PC-9 (cell line): Measurements from ENCODE around the gene SLC1A4. TPM values are rescaled to one million over a fixed set of nuclear protein-coding genes. Genes with fewer than 3 reads are reported as not detected.
"Not testable (repeated sequence)": the region's sequence is repeated elsewhere in the genome, so short reads cannot be mapped to it uniquely, and the experiment has no call there.

Source experiments
- BruUV-seq: library from RNA; stranded (reverse); fragments of 400-500 nt; replicated peaks from 2 replicates; lab custom pipeline; 2021; lab: Mats Ljungman, UMichigan
- CTCF ChIA-PET: fragments of 300-600 bp; sonication (Branson Sonifier 250); formaldehyde crosslinking; loops from one replicate; lab custom pipeline; 2022; ENCODE audit warnings: antibody characterized with exemption; lab: Charles Lee
- POLR2A ChIA-PET: fragments of 300-600 bp; sonication (Branson Sonifier 250); formaldehyde crosslinking; loops from one replicate; lab custom pipeline; 2022; ENCODE audit warnings: antibody characterized with exemption; ENCODE audit not compliant: unreplicated experiment; lab: Charles Lee
- DNase-seq, 2 experiments: peaks; one replicate each; pipeline versions ENCODE4 v3.0.0 to v3.0.0-alpha.2; 2015 to 2022; ENCODE audit warnings: mixed read lengths in 1 of 2
- H2AFZ ChIP-seq: fragments of 200-600 bp; sonication (generic); 2 replicates; pipeline ENCODE4 v1.8.1; 2017; ENCODE audit warnings: antibody characterized with exemption
- H3F3A ChIP-seq: fragments of 200-600 bp; sonication (generic); 2 replicates; pipeline ENCODE4 v1.8.1; 2017; ENCODE audit warnings: antibody characterized with exemption, mild to moderate bottlenecking, low read depth; ENCODE audit not compliant: insufficient read depth
- H3K27ac ChIP-seq: fragments of 200-600 bp; sonication (generic); 2 replicates; pipeline ENCODE4 v1.6.1; 2016; ENCODE audit warnings: mixed run types
- H3K27me3 ChIP-seq: fragments of 200-600 bp; sonication (generic); 2 replicates; pipeline ENCODE4 v1.6.1; 2016; ENCODE audit warnings: low read depth, mixed run types; ENCODE audit not compliant: insufficient read depth
- H3K36me3 ChIP-seq: fragments of 200-600 bp; sonication (generic); 2 replicates; pipeline ENCODE4 v1.6.1; 2016; ENCODE audit warnings: low read depth, mixed run types
- H3K4me1 ChIP-seq: fragments of 200-600 bp; sonication (generic); replicated peaks from 2 replicates; pipeline ENCODE4 v1.6.1; 2016; ENCODE audit warnings: mixed run types; ENCODE audit not compliant: insufficient read depth
- H3K4me2 ChIP-seq: fragments of 200-600 bp; sonication (generic); 2 replicates; pipeline ENCODE4 v1.6.1; 2017; ENCODE audit warnings: mixed run types
- H3K4me3 ChIP-seq: fragments of 200-600 bp; sonication (generic); 2 replicates; pipeline ENCODE4 v1.6.1; 2016; ENCODE audit warnings: mixed run types
- H3K79me2 ChIP-seq: fragments of 200-600 bp; sonication (generic); 2 replicates; pipeline ENCODE4 v1.6.1; 2017; ENCODE audit warnings: low read depth, mixed run types
- H3K9me2 ChIP-seq: fragments of 200-600 bp; sonication (generic); 2 replicates; pipeline ENCODE4 v1.8.1; 2017; ENCODE audit warnings: mild to moderate bottlenecking; ENCODE audit not compliant: insufficient read depth
- H3K9me3 ChIP-seq: fragments of 200-600 bp; sonication (generic); 2 replicates; pipeline ENCODE4 v1.8.1; 2016; ENCODE audit warnings: low read depth; ENCODE audit not compliant: insufficient read depth
- H4K20me1 ChIP-seq: fragments of 200-600 bp; sonication (generic); 2 replicates; pipeline ENCODE4 v1.8.1; 2017; ENCODE audit not compliant: insufficient read depth
- CTCF ChIP-seq: fragments of 200-600 bp; sonication (generic); conservative IDR thresholded peaks from 2 replicates; pipeline ENCODE4 v1.6.1; 2017; ENCODE audit warnings: mixed run types, antibody characterized with exemption, mild to moderate bottlenecking, moderate library complexity
- EZH2 ChIP-seq: fragments of 200-600 bp; sonication (generic); IDR thresholded peaks from 2 replicates; pipeline ENCODE4 v1.8.0; 2017; ENCODE audit warnings: antibody characterized with exemption, low read depth
- intact Hi-C: fragments of 100-400 bp; cut with micrococcal nuclease; formaldehyde crosslinking; loops from one replicate; pipeline ENCODE4 v1.10.0; 2022; ENCODE audit not compliant: unreplicated experiment
- total RNA-seq: library from RNA; stranded (reverse); gene quantifications from 2 replicates; pipeline ENCODE4 v1.2.3, GENCODE V29; 2021

The SLC1A4 gene
- total RNA-seq, 1 experiment from 2014 or later: 8.7 TPM

- TF ChIP-seq EZH2 (no peak), CTCF (no peak)
- Histone ChIP-seq H2AFZ (no peak overlapping the region), H4K20me1 (no peaks in the 10 kb centered on the region), H3K4me2 (no peak overlapping the region), H3K9me3 (no peaks in the 10 kb centered on the region), H3K4me3 (no peak overlapping the region), H3K27ac (no peak overlapping the region), H3F3A (no peaks in the 10 kb centered on the region), H3K9me2 (no peaks in the 10 kb centered on the region; the same call in 1 of the 2 replicates), H3K79me2 (no peaks in the 10 kb centered on the region), H3K4me1 (no peaks in the 10 kb centered on the region), H3K27me3 (0 out of 2 replicates have a peak, but pooled peaks cover 6% of the 10 kb centered on the region), H3K36me3 (no peaks in the 10 kb centered on the region)
- BruUV-seq: no TSS peak
- intact Hi-C loops: no loop called here
- ChIA-PET CTCF (no interaction called here), POLR2A (no interaction called here)
- no peak for DNase-seq
Observed at GRCh38 chr2:64958556-64958955, 30.6 kb upstream of the SLC1A4 start.

- BruUV-seq: no TSS peak
- ChIA-PET CTCF (no interaction called here), POLR2A (no interaction called here)
- no peaks in the 10 kb centered on the region for H3F3A ChIP-seq
- no peaks in the 10 kb centered on the region; the same call in 1 of the 2 replicates for H3K9me2 ChIP-seq
- intact Hi-C loops: no loop called here
- DNase-seq: no peak
- H3K79me2 ChIP-seq: no peaks in the 10 kb centered on the region
- no peak overlapping the region for H3K4me3 ChIP-seq
- H3K27me3 ChIP-seq: no peaks in the 10 kb centered on the region
- H3K4me1 ChIP-seq: no peaks in the 10 kb centered on the region
- no peaks in the 10 kb centered on the region for H3K9me3 ChIP-seq
- no peak overlapping the region for H3K27ac ChIP-seq
- TF ChIP-seq CTCF: no peak
- TF ChIP-seq EZH2: no peak
- H3K36me3 ChIP-seq: no peaks in the 10 kb centered on the region
- no peaks in the 10 kb centered on the region for H4K20me1 ChIP-seq
- no peak overlapping the region for H3K4me2 ChIP-seq
- no peak overlapping the region for H2AFZ ChIP-seq
Observed at GRCh38 chr2:64960819-64961218, 28.4 kb upstream of the SLC1A4 start.

GRCh38 chr2:64963138-64963537 lies 26.1 kb upstream of the SLC1A4 start:
- CTCF ChIA-PET, H3F3A ChIP-seq, H2AFZ ChIP-seq, H3K27me3 ChIP-seq, POLR2A ChIA-PET, H3K27ac ChIP-seq, H3K9me2 ChIP-seq, H3K36me3 ChIP-seq, DNase-seq, H4K20me1 ChIP-seq, H3K4me1 ChIP-seq, H3K9me3 ChIP-seq, H3K4me2 ChIP-seq, intact Hi-C loops, H3K4me3 ChIP-seq, BruUV-seq, H3K79me2 ChIP-seq: not testable (repeated sequence)

GRCh38 chr2:64963719-64964118 lies 25.5 kb upstream of the SLC1A4 start:
- no peaks in the 10 kb centered on the region; the same call in 1 of the 2 replicates for H3K9me2 ChIP-seq
- intact Hi-C loops: no loop called here
- CTCF ChIA-PET: no interaction called here
- no peaks in the 10 kb centered on the region for H4K20me1 ChIP-seq
- H3K79me2 ChIP-seq: no peaks in the 10 kb centered on the region
- no peaks in the 10 kb centered on the region for H3K36me3 ChIP-seq
- POLR2A ChIA-PET: no interaction called here
- H3K4me1 ChIP-seq: no peaks in the 10 kb centered on the region
- no TSS peak for BruUV-seq
- no peak for TF ChIP-seq CTCF
- no peak for TF ChIP-seq EZH2
- H3K27ac ChIP-seq: no peak overlapping the region
- no peaks in the 10 kb centered on the region for H3K9me3 ChIP-seq
- no peaks in the 10 kb centered on the region; the same call in 1 of the 2 replicates for H3K27me3 ChIP-seq
- no peak overlapping the region for H3K4me3 ChIP-seq
- no peak overlapping the region for H2AFZ ChIP-seq
- H3K4me2 ChIP-seq: no peak overlapping the region
- DNase-seq: no peak
- H3F3A ChIP-seq: no peaks in the 10 kb centered on the region
